GM12878 (cell line): ENCODE results near the gene PTPRN2. TPM values are rescaled to one million over a fixed set of nuclear protein-coding genes. Genes with fewer than 3 reads are reported as not detected.

Experiments
- ATAC-seq: fragments of 200-7000 bp; cut with Tn5 transposase; 3 replicates; pipeline ENCODE4 v1.9.1; 2020; ENCODE audit warnings: mild to moderate bottlenecking, moderate library complexity
- BruUV-seq: library from RNA; stranded (reverse); fragments of 400-500 nt; replicated peaks from 2 replicates; lab custom pipeline; 2021; lab: Mats Ljungman, UMichigan
- CTCF ChIA-PET: fragments of 300-600 bp; sonication (Branson Sonifier 250); formaldehyde crosslinking; extraction: SDS; loops from one replicate; lab custom pipeline; 2021; ENCODE audit warnings: inconsistent platforms; lab: Yijun Ruan, JAX
- POLR2A ChIA-PET: fragments of 350-600 bp; formaldehyde crosslinking; extraction: SDS; loops from one replicate; lab custom pipeline; 2021; ENCODE audit warnings: inconsistent platforms; lab: Charles Lee
- RAD21 ChIA-PET: fragments of 300-600 bp; sonication (Branson Sonifier 250); formaldehyde crosslinking; loops from one replicate; lab custom pipeline; 2023; ENCODE audit warnings: antibody characterized with exemption; ENCODE audit not compliant: unreplicated experiment; lab: Charles Lee
- SMC1A ChIA-PET: fragments of 300-600 bp; sonication (Branson Sonifier 250); formaldehyde crosslinking; loops from one replicate; lab custom pipeline; 2023; ENCODE audit not compliant: unreplicated experiment, uncharacterized antibody; lab: Charles Lee
- DNase-seq: peaks from one replicate; pipeline ENCODE4 v3.0.0-alpha.2; 2011; ENCODE audit warnings: low read depth, low spot score
- FAIRE-seq: peaks from 3 replicates; lab custom pipeline; 2011; peaks lifted over from hg19 to GRCh38; lab: Jason Lieb, UNC
- H2AFZ ChIP-seq: 2 replicates; pipeline ENCODE4 v1.6.0; 2011; ENCODE audit warnings: low read depth, low read length, control low read depth; ENCODE audit not compliant: control insufficient read depth
- H3K27ac ChIP-seq: 2 replicates; pipeline ENCODE4 v1.5.1; 2011; ENCODE audit warnings: control low read depth; ENCODE audit not compliant: control insufficient read depth, insufficient read depth
- H3K27me3 ChIP-seq, 2 experiments: replicated peaks in 1 of 2; 2 replicates each; pipeline versions ENCODE4 v1.6.0 to v1.6.1; 2011; ENCODE audit warnings: low read length in 1 of 2; ENCODE audit not compliant: control insufficient read depth in 2 of 2, insufficient read depth in 2 of 2
- H3K36me3 ChIP-seq, 2 experiments: 2 replicates each; pipeline ENCODE4 v1.5.1; 2011; ENCODE audit warnings: low read length in 1 of 2; ENCODE audit not compliant: control insufficient read depth in 2 of 2, insufficient read depth in 2 of 2
- H3K4me1 ChIP-seq: 2 replicates; pipeline ENCODE4 v1.6.1; 2011; ENCODE audit warnings: mild to moderate bottlenecking, low read length, moderate library complexity, mixed read lengths; ENCODE audit not compliant: control insufficient read depth, insufficient read depth
- H3K4me2 ChIP-seq: 2 replicates; pipeline ENCODE4 v1.6.0; 2011; ENCODE audit warnings: control low read depth; ENCODE audit not compliant: control insufficient read depth, insufficient read depth
- H3K4me3 ChIP-seq: fragments of 200-600 bp; sonication (generic); 2 replicates; pipeline ENCODE4 v1.5.1; 2016
- H3K79me2 ChIP-seq: 2 replicates; pipeline ENCODE4 v1.6.0; 2011; ENCODE audit warnings: low read length; ENCODE audit not compliant: control insufficient read depth, insufficient read depth
- H3K9ac ChIP-seq: 2 replicates; pipeline ENCODE4 v1.8.0; 2011; ENCODE audit warnings: low read length, control low read depth, mixed read lengths; ENCODE audit not compliant: control insufficient read depth, insufficient read depth
- H3K9me3 ChIP-seq: replicated peaks from 3 replicates; pipeline ENCODE4 v1.5.1; 2011; ENCODE audit warnings: mild to moderate bottlenecking, low read length; ENCODE audit not compliant: control insufficient read depth, insufficient read depth
- H4K20me1 ChIP-seq: 2 replicates; pipeline ENCODE4 v1.6.0; 2011; ENCODE audit not compliant: control insufficient read depth, insufficient read depth
- BCL3 ChIP-seq: IDR thresholded peaks from 2 replicates; pipeline ENCODE4 v1.6.1; 2011; ENCODE audit warnings: borderline replicate concordance, low read depth, mild to moderate bottlenecking, moderate library complexity, low read length; ENCODE audit not compliant: insufficient read depth, poor library complexity, severe bottlenecking
- BMI1 ChIP-seq: fragments of 450-650 bp; IDR thresholded peaks from 2 replicates; pipeline ENCODE4 v1.6.1; 2016; ENCODE audit warnings: mild to moderate bottlenecking, moderate library complexity, borderline replicate concordance
- CBX3 ChIP-seq: fragments of 200-600 bp; sonication (generic); IDR thresholded peaks from 2 replicates; pipeline ENCODE4 v1.6.1; 2016; ENCODE audit warnings: low read depth, borderline replicate concordance
- CHD1 ChIP-seq: IDR thresholded peaks from 2 replicates; pipeline ENCODE4 v1.6.1; 2012; ENCODE audit warnings: low read depth, low read length, improper control_type of control experiment
- NFYB ChIP-seq: IDR thresholded peaks from 2 replicates; pipeline ENCODE4 v1.6.1; 2011; ENCODE audit warnings: low read depth, mild to moderate bottlenecking, low read length, improper control_type of control experiment, moderate library complexity; ENCODE audit not compliant: insufficient read depth
- RCOR1 ChIP-seq: conservative IDR thresholded peaks from 2 replicates; pipeline ENCODE4 v1.6.1; 2012; ENCODE audit warnings: low read depth, low read length, improper control_type of control experiment
- SMAD1 ChIP-seq: fragments of 450-650 bp; IDR thresholded peaks from 2 replicates; pipeline ENCODE4 v1.6.1; 2018; ENCODE audit warnings: mild to moderate bottlenecking, low read depth; ENCODE audit not compliant: partially characterized antibody
- USF1 ChIP-seq: IDR thresholded peaks from 2 replicates; pipeline ENCODE4 v1.6.1; 2011; ENCODE audit warnings: borderline replicate concordance, low read depth, mild to moderate bottlenecking, moderate library complexity, mixed read lengths, low read length; ENCODE audit not compliant: insufficient read depth; ENCODE audit errors: extremely low read length
- ZNF592 ChIP-seq: fragments of 450-650 bp; IDR thresholded peaks from 2 replicates; pipeline ENCODE4 v1.6.1; 2017; ENCODE audit warnings: mild to moderate bottlenecking, moderate library complexity
- WGBS: methylation state at CpG from one replicate; pipeline ENCODE4 v1.1.6; 2016; ENCODE audit warnings: low lambda C conversion rate; ENCODE audit not compliant: insufficient replicate concordance, insufficient coverage; ENCODE audit errors: missing lambda C conversion rate; 5-methylcytosine and 5-hydroxymethylcytosine counted together
- in situ Hi-C: fragments of 300-500 bp; cut with MboI; formaldehyde crosslinking; loops from 9 replicates; pipeline ENCODE4 v1.14.3; 2018; ENCODE audit warnings: mixed read lengths
- intact Hi-C: fragments of 100-400 bp; cut with micrococcal nuclease; formaldehyde crosslinking; loops from one replicate; pipeline ENCODE4 v1.14.2; 2022; ENCODE audit not compliant: unreplicated experiment
- polyA plus RNA-seq, 11 experiments: library from polyadenylated mRNA; depleted of rRNA in 4 of 11; unstranded in 6 of 11; stranded (reverse) in 5 of 11; fragments of >200 nt; fragmentation: Nextera tagmentation in 4 of 11; fragmentation: Illumina TruSeq in 1 of 11; extraction: Ambion mirVana in 4 of 11; extraction: Trizol in 1 of 11; gene quantifications; 1 replicate in 1 of 11; 2 replicates in 10 of 11; pipeline versions ENCODE4 v1.2.1 to v1.2.3, GENCODE V29; 2011 to 2016; ENCODE audit warnings: inconsistent platforms in 2 of 11, missing spikeins in 2 of 11, low read depth in 1 of 11
- total RNA-seq, 4 experiments: library from RNA; depleted of rRNA in 3 of 4; stranded (reverse); fragments of >200 nt in 3 of 4; fragmentation: Illumina TruSeq in 1 of 4; extraction: Trizol in 1 of 4; gene quantifications; 2 replicates each; pipeline versions ENCODE4 v1.2.1 to v1.2.3, GENCODE V29; 2013 to 2021

The PTPRN2 gene
- total and polyA plus RNA-seq, 10 of the 15 experiments (the other 5 are each of a cell fraction or from before 2014, with no cell fraction given): 5.4 TPM; not detected in 9

- RAD21 ChIA-PET: no interaction called here
- POLR2A ChIA-PET: no interaction called here
- in situ Hi-C loops (no loop called here), intact Hi-C loops (no loop called here)
- peaks cover 3% of the 10 kb centered on the region; the same call in 1 of the 3 replicates for H3K9me3 ChIP-seq
- no peaks in the 10 kb centered on the region for H3K79me2 ChIP-seq
- no peak overlapping the region for H3K9ac ChIP-seq
- no peak for FAIRE-seq
- CTCF ChIA-PET: no interaction called here
- TF ChIP-seq SMAD1: no peak
- no peaks in the 10 kb centered on the region for H3K27me3 ChIP-seq
- no peak overlapping the region for H3K4me3 ChIP-seq
- DNase-seq: no peak
- H4K20me1 ChIP-seq: no peaks in the 10 kb centered on the region
- no TSS peak for BruUV-seq
- H3K27ac ChIP-seq: no peak overlapping the region
- ATAC-seq: no peak
- H3K36me3 ChIP-seq: no peaks in the 10 kb centered on the region
- 29% methylated on average over 9 of the region's 9 CpGs for WGBS
- no peaks in the 10 kb centered on the region for H3K4me1 ChIP-seq
- SMC1A ChIA-PET: no interaction called here
- H3K4me2 ChIP-seq: no peak overlapping the region
- H2AFZ ChIP-seq: no peak overlapping the region
Observed at GRCh38 chr7:157754416-157754790, 833.2 kb downstream of the PTPRN2 start.

GRCh38 chr7:157753713-157754415 is 833.8 kb downstream of the PTPRN2 start:
- ChIA-PET SMC1A (no interaction called here), CTCF (no interaction called here), POLR2A (no interaction called here), RAD21 (no interaction called here)
- no peak overlapping the region for H3K4me2 ChIP-seq
- FAIRE-seq: no peak
- ATAC-seq: no peak
- 43% methylated on average over 18 of the region's 21 CpGs for WGBS
- no peaks in the 10 kb centered on the region for H3K27me3 ChIP-seq
- H3K27ac ChIP-seq: no peak overlapping the region
- intact Hi-C loops: no loop called here
- no peak overlapping the region for H3K9ac ChIP-seq
- in situ Hi-C loops: no loop called here
- BruUV-seq: no TSS peak
- H3K9me3 ChIP-seq: peaks cover 2% of the 10 kb centered on the region; the same call in 1 of the 3 replicates
- H3K36me3 ChIP-seq: no peaks in the 10 kb centered on the region
- no peak overlapping the region for H2AFZ ChIP-seq
- H3K4me1 ChIP-seq: no peaks in the 10 kb centered on the region
- H3K4me3 ChIP-seq: no peak overlapping the region
- no peak for DNase-seq
- H4K20me1 ChIP-seq: no peaks in the 10 kb centered on the region
- H3K79me2 ChIP-seq: no peaks in the 10 kb centered on the region
- no peak for TF ChIP-seq BMI1
- no peak for TF ChIP-seq NFYB
- TF ChIP-seq CHD1: no peak
- no peak for TF ChIP-seq USF1
- no peak for TF ChIP-seq BCL3
- TF ChIP-seq RCOR1: no peak
- TF ChIP-seq SMAD1: no peak
- no peak for TF ChIP-seq CBX3
- TF ChIP-seq ZNF592: no peak
